Heart left ventricle (tissue), 16 donors: ENCODE data around the gene PALLD. TPM values are rescaled to one million over a fixed set of nuclear protein-coding genes. Genes with fewer than 3 reads are reported as not detected.
A peak's percentile ranks its signal among the peaks of the same experiment; 100 is the strongest.

Experiments used
- ATAC-seq, 4 donors: fragments of 200-7000 bp; cut with Tn5 transposase; one replicate each; pipeline ENCODE4 v1.9.1; 2020 to 2022; ENCODE audit warnings: moderate library complexity in 4 of 4, mild to moderate bottlenecking in 3 of 4, moderate number of reproducible peaks in 1 of 4
- DNase-seq, 5 donors: peaks; one replicate each; pipeline ENCODE4 v3.0.0-alpha.2; 2020
- H3K27ac ChIP-seq, 12 donors: fragments of 200-600 bp; sonication (generic) in 4 of 12; one replicate each; pipeline versions ENCODE4 v1.5.0 to v1.8.0; 2016 to 2022; ENCODE audit warnings: mild to moderate bottlenecking in 2 of 12
- H3K27me3 ChIP-seq, 9 donors: fragments of 200-600 bp; sonication (generic) in 2 of 9; one replicate each; pipeline versions ENCODE4 v1.5.1 to v1.8.0; 2016 to 2022; ENCODE audit warnings: mild to moderate bottlenecking in 3 of 9
- H3K36me3 ChIP-seq, 9 donors: fragments of 200-600 bp; sonication (generic) in 2 of 9; one replicate each; pipeline versions ENCODE4 v1.5.0 to v1.8.0; 2018 to 2022; ENCODE audit warnings: mild to moderate bottlenecking in 2 of 9
- H3K4me1 ChIP-seq, 12 donors: fragments of 200-600 bp; sonication (generic) in 4 of 12; one replicate each; pipeline versions ENCODE4 v1.5.0 to v1.8.0; 2016 to 2022; ENCODE audit warnings: mild to moderate bottlenecking in 3 of 12
- H3K4me3 ChIP-seq, 12 donors: fragments of 200-600 bp; sonication (generic) in 4 of 12; one replicate each; pipeline versions ENCODE4 v1.5.0 to v1.8.0; 2017 to 2022; ENCODE audit warnings: mild to moderate bottlenecking in 9 of 12, moderate library complexity in 4 of 12
- H3K9me3 ChIP-seq, 12 donors: fragments of 200-600 bp; sonication (generic) in 4 of 12; one replicate each; pipeline versions ENCODE4 v1.5.0 to v1.8.0; 2016 to 2022; ENCODE audit warnings: mild to moderate bottlenecking in 1 of 12
- POLR2A ChIP-seq, 2 donors: fragments of 450-650 bp; IDR thresholded peaks; one replicate each; pipeline ENCODE4 v1.6.1; 2017; ENCODE audit warnings: antibody characterized with exemption in 2 of 2, mild to moderate bottlenecking in 2 of 2, moderate library complexity in 2 of 2
- WGBS, 4 donors: extraction: QIAGEN DNeasy Blood & Tissue Kit in 2 of 4; methylation state at CpG; one replicate each; pipeline versions ENCODE4 v1.1.5 to v1.1.7; 2013 to 2018; 5-methylcytosine and 5-hydroxymethylcytosine counted together
- intact Hi-C, 10 donors: fragments of 100-400 bp; cut with DNase I; formaldehyde crosslinking; loops; one replicate each; pipeline versions ENCODE4 v1.11.1 to v1.14.2; 2022
- polyA plus RNA-seq, 2 donors: library from polyadenylated mRNA; stranded (reverse); fragments of 200-250 nt; gene quantifications; one replicate each; pipeline ENCODE4 v1.2.3, GENCODE V29; 2013
- total RNA-seq, 9 donors: library from RNA; depleted of rRNA in 2 of 9; stranded (reverse); fragments of >200 nt in 2 of 9; fragmentation: NEBNext Ultra II Directional in 3 of 9; extraction: Animal tissue kit (Norgen Biotek cat#: 25700) in 3 of 9; gene quantifications; one replicate each; pipeline versions ENCODE4 v1.1.0 to v1.2.4, GENCODE V29; 2016 to 2023
- TF ChIP-seq, protein P1 (sequence below), 12 donors: fragments of 200-600 bp; sonication (generic) in 4 of 12; IDR thresholded peaks; one replicate each; pipeline versions ENCODE4 v1.5.0 to v1.8.0; 2018 to 2022; ENCODE audit warnings: antibody characterized with exemption in 12 of 12, mild to moderate bottlenecking in 5 of 12
- donor health status: ischemic (EF 13 %, LVEDD 7.1; RV severe dilation, severe dysfunction).
- donor health status: healthy with polysubstance abuse.
- donor health status: DM: no; HTN: yes; CAD: no.
- donor health status: DM: no; HTN: no; CAD: no.
- donor health status: ischemic (EF 25% LVEDD 6.9; RV normal size, moderate dysfunction).
- donor health status: ischemic (EF 25% LVEDD 5.7; RV mildly dilated, moderate dysfunction).
- donor health status: healthy.
- donor health status: DM: yes; HTN: yes; CAD: no.
- donor health status: ischemic (EF 35%, LVEDD 5.7; RV mildly dilated, moderate dysfunction).
- donor health status: nonischemic (EF 11% LVEDD 7.7; RV severe dilation, severe dysfunction).
- donor health status: DM: yes; HTN: yes; CAD: no.
- donor health status: PGD.
- donor health status: ischemic (EF 29% LVEDD 5.4; RV normal size, mild dysfunction).
- donor health status: nonischemic (EF 23%, LVEDD 6.1; RV moderate dilation, normal function).

The PALLD gene
- total and polyA plus RNA-seq, 11 donors: 193 to 1,428 (median 1,015) TPM

DNA sequence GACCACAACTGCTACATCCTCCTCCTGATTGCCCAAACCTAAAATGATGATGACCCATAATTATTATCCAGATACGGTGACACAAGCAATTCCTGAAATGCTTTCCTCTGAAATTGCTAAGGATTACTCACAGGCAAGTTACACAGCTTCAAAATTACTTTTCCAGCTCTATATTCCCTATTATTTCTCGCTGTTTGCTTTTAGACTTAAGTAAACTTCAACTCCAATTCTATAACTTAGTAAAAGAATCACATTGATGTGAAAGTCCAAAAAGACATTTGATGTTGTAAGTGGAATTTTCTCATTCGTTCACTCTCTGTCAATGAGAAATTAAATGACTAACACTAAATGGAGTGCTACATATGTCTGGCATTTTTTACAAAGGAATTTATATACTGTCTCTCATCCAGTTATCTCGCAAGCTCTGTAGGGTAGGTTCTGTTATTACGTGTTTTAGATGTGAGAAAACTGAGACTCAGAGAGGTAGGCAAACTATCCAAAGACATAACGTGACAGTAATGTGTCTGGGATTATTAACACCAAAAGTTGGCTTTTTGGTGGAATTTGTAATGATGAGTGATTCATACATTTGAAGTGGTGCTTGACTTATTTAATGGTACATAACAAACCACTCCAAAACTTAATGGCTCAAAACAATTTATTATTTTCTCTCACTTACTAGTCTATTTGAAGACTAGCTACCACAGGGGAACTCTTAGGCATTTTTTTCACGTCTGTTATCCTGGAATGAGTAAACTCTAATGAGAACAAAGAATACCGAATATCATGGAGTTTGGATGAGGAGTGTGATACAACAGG lies 31.5 kb downstream of the PALLD start:
- H3K27ac ChIP-seq: peak overlapping the region in 1 of 12 donors; percentile 28
- no peak overlapping the region for H3K4me3 ChIP-seq
- TF ChIP-seq, protein P1, sequence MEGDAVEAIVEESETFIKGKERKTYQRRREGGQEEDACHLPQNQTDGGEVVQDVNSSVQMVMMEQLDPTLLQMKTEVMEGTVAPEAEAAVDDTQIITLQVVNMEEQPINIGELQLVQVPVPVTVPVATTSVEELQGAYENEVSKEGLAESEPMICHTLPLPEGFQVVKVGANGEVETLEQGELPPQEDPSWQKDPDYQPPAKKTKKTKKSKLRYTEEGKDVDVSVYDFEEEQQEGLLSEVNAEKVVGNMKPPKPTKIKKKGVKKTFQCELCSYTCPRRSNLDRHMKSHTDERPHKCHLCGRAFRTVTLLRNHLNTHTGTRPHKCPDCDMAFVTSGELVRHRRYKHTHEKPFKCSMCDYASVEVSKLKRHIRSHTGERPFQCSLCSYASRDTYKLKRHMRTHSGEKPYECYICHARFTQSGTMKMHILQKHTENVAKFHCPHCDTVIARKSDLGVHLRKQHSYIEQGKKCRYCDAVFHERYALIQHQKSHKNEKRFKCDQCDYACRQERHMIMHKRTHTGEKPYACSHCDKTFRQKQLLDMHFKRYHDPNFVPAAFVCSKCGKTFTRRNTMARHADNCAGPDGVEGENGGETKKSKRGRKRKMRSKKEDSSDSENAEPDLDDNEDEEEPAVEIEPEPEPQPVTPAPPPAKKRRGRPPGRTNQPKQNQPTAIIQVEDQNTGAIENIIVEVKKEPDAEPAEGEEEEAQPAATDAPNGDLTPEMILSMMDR (IDR thresholded peaks at IDR 0.05): no peak
- no peak for TF ChIP-seq POLR2A (IDR thresholded peaks at IDR 0.05)
- ATAC-seq (no peak), DNase-seq (no peak)
- no peaks in the 10 kb centered on the region for H3K27me3 ChIP-seq
- 75 to 80% (median 77%) methylated on average over 8 of the region's 8 CpGs for WGBS, 4 donors
- no peaks in the 10 kb centered on the region for H3K9me3 ChIP-seq
- H3K4me1 ChIP-seq: peaks cover 0 to 47% (median 8%) of the 10 kb centered on the region in 12 donors
- peaks cover 0 to 3% (median 0%) of the 10 kb centered on the region in 9 donors for H3K36me3 ChIP-seq
- intact Hi-C loops: no loop called here

DNA sequence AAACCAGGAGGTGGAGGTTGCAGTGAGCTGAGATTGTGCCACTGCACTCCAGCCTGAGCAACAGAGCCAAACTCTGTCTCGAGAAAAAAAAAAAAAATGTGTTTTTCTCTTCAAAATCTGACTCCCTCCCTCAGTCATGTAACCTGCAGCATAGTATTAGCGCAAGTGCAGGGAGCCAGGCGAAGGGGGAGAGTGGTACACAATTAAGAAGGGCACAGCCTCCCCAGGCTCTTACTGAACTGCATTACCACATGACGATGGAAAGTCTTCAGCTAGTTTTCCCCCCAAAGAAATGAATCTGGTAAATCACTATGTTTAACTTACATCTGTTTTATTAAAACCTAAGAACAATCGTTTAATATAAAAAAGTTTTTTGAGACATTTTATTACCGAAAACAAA lies 32.4 kb downstream of the PALLD start:
- 75 to 81% (median 77%) methylated on average over 6 of the region's 6 CpGs for WGBS, 4 donors
- no peak overlapping the region for H3K4me3 ChIP-seq
- H3K9me3 ChIP-seq: no peaks in the 10 kb centered on the region
- ATAC-seq (peak in 3 of 4 donors; percentile 39 to 51 (median 40)), DNase-seq (no peak)
- peaks cover 0 to 43% (median 8%) of the 10 kb centered on the region in 12 donors for H3K4me1 ChIP-seq
- H3K27ac ChIP-seq: peak overlapping the region in 1 of 12 donors; percentile 12
- H3K36me3 ChIP-seq: peaks cover 0 to 3% (median 0%) of the 10 kb centered on the region in 9 donors
- TF ChIP-seq, protein P1 (IDR thresholded peaks at IDR 0.05): no peak
- TF ChIP-seq POLR2A (IDR thresholded peaks at IDR 0.05): no peak
- intact Hi-C loops: no loop called here
- no peaks in the 10 kb centered on the region for H3K27me3 ChIP-seq

- Histone ChIP-seq H3K27ac (peak overlapping the region in 1 of 12 donors; percentile 33), H3K36me3 (peaks cover 0 to 3% (median 0%) of the 10 kb centered on the region in 9 donors), H3K4me1 (peaks cover 0 to 42% (median 14%) of the 10 kb centered on the region in 12 donors), H3K27me3 (no peaks in the 10 kb centered on the region), H3K4me3 (no peak overlapping the region), H3K9me3 (no peaks in the 10 kb centered on the region)
- DNase-seq: no peak
- TF ChIP-seq POLR2A (IDR thresholded peaks at IDR 0.05): no peak
- TF ChIP-seq, protein P1 (IDR thresholded peaks at IDR 0.05): no peak
- 50 to 59% (median 57%) methylated on average over 4 of the region's 4 CpGs for WGBS, 4 donors
- ATAC-seq: peak in 2 of 4 donors; percentile 24 to 49
- intact Hi-C loops: no loop called here
These were observed 34.5 kb downstream of the PALLD start for GRCh38 chr4:168531305-168531704.

GRCh38 chr4:168534535-168534934 lies 37.7 kb downstream of the PALLD start:
- H3K9me3 ChIP-seq: no peaks in the 10 kb centered on the region
- no peaks in the 10 kb centered on the region for H3K36me3 ChIP-seq
- DNase-seq (no peak), ATAC-seq (no peak)
- WGBS, 4 donors: 71 to 98% (median 84%) methylated on average over 1 of the region's 1 CpG
- peaks cover 0 to 37% (median 14%) of the 10 kb centered on the region in 12 donors for H3K4me1 ChIP-seq
- no peaks in the 10 kb centered on the region for H3K27me3 ChIP-seq
- no peak overlapping the region for H3K27ac ChIP-seq
- no peak for TF ChIP-seq POLR2A (IDR thresholded peaks at IDR 0.05)
- TF ChIP-seq, protein P1 (IDR thresholded peaks at IDR 0.05): no peak
- intact Hi-C loops: no loop called here
- no peak overlapping the region for H3K4me3 ChIP-seq
